NT2/D1 (cell line): ENCODE results near the gene NT5M.

Experiments
- YY1 ChIP-seq: IDR thresholded peaks from 2 replicates; pipeline ENCODE4 v1.6.1; 2011; ENCODE audit not compliant: insufficient read length, insufficient read depth
- ZNF274 ChIP-seq: IDR thresholded peaks from 2 replicates; pipeline ENCODE4 v1.6.1; 2011; ENCODE audit warnings: mild to moderate bottlenecking, low read depth, low read length

DNA sequence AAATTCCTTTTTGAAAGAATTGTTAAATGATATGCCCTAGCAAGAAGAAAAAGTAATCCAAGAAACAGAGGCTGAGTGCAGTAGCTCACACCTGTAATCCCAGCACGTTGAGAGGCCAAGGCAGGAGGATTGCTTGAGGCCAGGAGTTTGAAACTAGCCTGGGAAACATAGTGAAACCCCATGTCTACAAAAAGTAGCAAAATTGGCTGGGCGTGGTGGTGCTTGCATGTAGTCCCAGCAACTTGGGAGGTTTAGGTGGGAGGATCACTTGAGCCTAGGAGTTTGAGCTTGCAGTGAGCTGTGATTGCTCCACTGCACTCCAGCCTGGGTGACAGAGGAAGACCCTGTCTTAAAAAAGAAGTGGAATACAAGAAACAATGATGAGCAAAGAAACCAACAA is 56.1 kb downstream of the NT5M start:
- TF ChIP-seq ZNF274: no peak
- TF ChIP-seq YY1: no peak
